ENCODE measurements around the gene TCEANC2. TPM values are rescaled to one million over a fixed set of nuclear protein-coding genes. Genes with fewer than 3 reads are reported as not detected.
"Not testable (repeated sequence)": the region's sequence is repeated elsewhere in the genome, so short reads cannot be mapped to it uniquely, and the experiment has no call there.

Gene TCEANC2
- total RNA-seq, 4 donors from 2014 or later = 4.8 to 8.1 (median 6.4) TPM

GRCh38 chr1:54047384-54048305 lies 5.8 kb upstream of the TCEANC2 start:
- DNase-seq (ENCODE audit: low spot score in 2 of 2) = no peak
- WGBS = 68% methylated on average over 5 of the region's 5 CpGs
- Histone ChIP-seq H3K36me3 (peaks cover 19% of the 10 kb centered on the region), H3K4me1 (peaks cover 49% of the 10 kb centered on the region), H3K27ac (no peak overlapping the region), H3K27me3 (no peaks in the 10 kb centered on the region), H3K4me3 (no peak overlapping the region), H3K9me3 (no peaks in the 10 kb centered on the region)
- TF ChIP-seq POLR2A (IDR thresholded peaks at IDR 0.05) (no peak), EP300 (IDR thresholded peaks at IDR 0.05) (no peak), CTCF (IDR thresholded peaks at IDR 0.05) (no peak), POLR2AphosphoS5 (IDR thresholded peaks at IDR 0.05) (no peak)

GRCh38 chr1:54050435-54050834 lies 3.0 kb upstream of the TCEANC2 start:
- H3K9me3 ChIP-seq; H3K27me3 ChIP-seq; H3K27ac ChIP-seq; DNase-seq (ENCODE audit: low spot score in 2 of 2); H3K4me3 ChIP-seq; H3K36me3 ChIP-seq: not testable (repeated sequence)
- WGBS = 97% methylated on average over 12 of the region's 12 CpGs
- H3K4me1 ChIP-seq = peaks cover 61% of the 10 kb centered on the region

GRCh38 chr1:54051933-54052430 lies 1.4 kb upstream of the TCEANC2 start:
- 3% methylated on average over 8 of the region's 8 CpGs for WGBS

GRCh38 chr1:54052431-54052933 lies 926 bp upstream of the TCEANC2 start:
- under 1% methylated on average over 23 of the region's 23 CpGs for WGBS
- peaks cover 54% of the 10 kb centered on the region for H3K4me1 ChIP-seq
- H3K4me3 ChIP-seq = peak overlapping the region; percentile 95
- H3K9me3 ChIP-seq = no peaks in the 10 kb centered on the region
- no peaks in the 10 kb centered on the region for H3K36me3 ChIP-seq
- no peak for TF ChIP-seq CTCF (IDR thresholded peaks at IDR 0.05)
- TF ChIP-seq POLR2A (IDR thresholded peaks at IDR 0.05) = no peak
- TF ChIP-seq POLR2AphosphoS5 (IDR thresholded peaks at IDR 0.05) = no peak
- no peak for TF ChIP-seq EP300 (IDR thresholded peaks at IDR 0.05)
- H3K27me3 ChIP-seq = no peaks in the 10 kb centered on the region
- H3K27ac ChIP-seq = peak overlapping the region; percentile 99
- DNase-seq (ENCODE audit: low spot score in 2 of 2) = peak in 1 of 2 donors; percentile 67

More at GRCh38 chr1:54051933-54052430, 1.4 kb upstream of the TCEANC2 start:
- TF ChIP-seq POLR2AphosphoS5 (IDR thresholded peaks at IDR 0.05) (no peak), CTCF (IDR thresholded peaks at IDR 0.05) (no peak), POLR2A (IDR thresholded peaks at IDR 0.05) (no peak), EP300 (IDR thresholded peaks at IDR 0.05) (no peak)
- H3K4me1 ChIP-seq = peaks cover 59% of the 10 kb centered on the region
- no peaks in the 10 kb centered on the region for H3K27me3 ChIP-seq
- H3K9me3 ChIP-seq = no peaks in the 10 kb centered on the region
- DNase-seq (ENCODE audit: low spot score in 2 of 2) = no peak
- H3K27ac ChIP-seq = peak overlapping the region; percentile 99
- no peaks in the 10 kb centered on the region for H3K36me3 ChIP-seq
- peak overlapping the region; percentile 95 for H3K4me3 ChIP-seq

- Histone ChIP-seq H3K4me1 (peaks cover 41% of the 10 kb centered on the region), H3K27me3 (no peaks in the 10 kb centered on the region), H3K27ac (peak overlapping the region; percentile 99), H3K4me3 (peak overlapping the region; percentile 95), H3K9me3 (no peaks in the 10 kb centered on the region), H3K36me3 (no peaks in the 10 kb centered on the region)
- TF ChIP-seq POLR2AphosphoS5 (IDR thresholded peaks at IDR 0.05) (no peak), CTCF (IDR thresholded peaks at IDR 0.05) (no peak), POLR2A (IDR thresholded peaks at IDR 0.05) (no peak), EP300 (IDR thresholded peaks at IDR 0.05) (no peak)
- 8% methylated on average over 17 of the region's 21 CpGs for WGBS
- no peak for DNase-seq (ENCODE audit: low spot score in 2 of 2)
Measured at GRCh38 chr1:54053745-54054437, 483 bp downstream of the TCEANC2 start.

Measured in suprapubic skin (tissue), 4 donors.